Colon (tissue), 2 donors: Measurements from ENCODE around the gene HNRNPUL1.
"Not testable (repeated sequence)": the region's sequence is repeated elsewhere in the genome, so short reads cannot be mapped to it uniquely, and the experiment has no call there.

Experiments
- FAIRE-seq: peaks from 2 replicates; lab custom pipeline; 2012; peaks lifted over from hg19 to GRCh38; lab: Jason Lieb, UNC
- donor health status: control.
- donor health status: control.

The HNRNPUL1 gene

GRCh38 chr19:41276231-41276630 is 12.1 kb downstream of the HNRNPUL1 start:
- no peak for FAIRE-seq

GRCh38 chr19:41278478-41278877 is 14.3 kb downstream of the HNRNPUL1 start:
- FAIRE-seq: no peak

DNA sequence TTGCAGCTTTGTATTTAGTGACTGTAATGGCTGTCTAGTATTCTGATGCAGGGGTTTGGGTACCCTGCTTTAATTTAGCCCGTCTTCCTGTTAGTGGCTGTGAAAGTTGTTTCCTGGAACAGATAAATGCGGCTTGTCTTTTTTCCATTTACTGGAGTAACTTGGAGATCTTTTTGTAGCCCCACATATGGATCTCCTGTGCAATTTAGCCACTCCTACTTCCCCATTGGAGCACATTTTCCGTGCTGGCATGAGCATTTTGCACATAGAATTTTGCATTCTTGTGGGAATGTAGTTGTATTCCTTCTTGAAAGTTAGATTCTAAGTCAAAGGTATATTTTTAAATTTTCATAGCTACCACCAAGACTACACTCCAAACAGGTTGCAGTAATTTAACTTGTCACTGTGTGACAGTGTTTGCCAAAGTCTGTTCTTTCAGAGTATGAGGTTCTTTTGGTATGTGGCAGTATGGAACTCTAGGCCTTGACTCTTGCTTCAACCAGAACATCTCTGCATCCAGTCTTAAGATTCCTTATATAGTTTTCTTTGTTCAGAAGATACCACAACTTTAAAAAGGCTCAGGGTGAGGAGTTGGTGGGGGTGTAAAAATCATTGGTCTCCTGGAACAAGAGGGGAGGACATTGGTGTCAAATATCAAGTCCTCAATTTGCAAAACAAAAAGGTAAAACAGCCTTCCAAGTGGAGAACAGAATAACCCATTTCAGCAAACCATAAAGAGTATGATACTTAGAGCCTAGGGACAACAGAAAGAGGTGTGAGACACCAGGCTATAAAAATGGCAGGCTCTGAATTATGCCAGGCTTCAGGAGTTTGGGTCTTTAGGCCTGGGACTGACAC is 24.7 kb downstream of the HNRNPUL1 start:
- FAIRE-seq: no peak

- FAIRE-seq: not testable (repeated sequence)
Observed at GRCh38 chr19:41289814-41290213, 25.6 kb downstream of the HNRNPUL1 start.

- no peak for FAIRE-seq
Observed at GRCh38 chr19:41294393-41294792, 30.2 kb downstream of the HNRNPUL1 start.

GRCh38 chr19:41295499-41295898 is 31.3 kb downstream of the HNRNPUL1 start:
- no peak for FAIRE-seq

DNA sequence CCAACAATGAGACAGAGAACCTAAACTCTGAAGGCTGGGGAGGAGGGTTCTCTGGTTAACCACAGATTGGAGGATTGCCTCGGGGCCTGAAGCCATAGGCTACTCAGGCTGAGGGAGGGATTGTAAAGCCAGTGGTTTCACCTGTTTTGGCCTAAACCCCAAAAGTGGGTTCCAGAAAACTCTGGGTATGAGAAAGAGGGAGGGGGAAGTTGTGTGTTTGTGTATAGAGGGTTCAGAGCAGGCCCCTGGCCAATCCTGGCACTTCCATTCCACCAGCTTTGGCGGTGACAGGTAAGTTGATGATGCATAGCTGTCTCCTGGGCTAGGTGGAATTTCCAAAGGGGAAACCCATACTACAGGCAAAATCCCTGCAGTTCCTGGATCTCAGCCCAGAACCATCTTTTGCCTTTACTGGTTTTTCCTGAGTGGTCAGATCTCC is 32.3 kb downstream of the HNRNPUL1 start:
- no peak for FAIRE-seq

GRCh38 chr19:41297628-41298347 is 33.6 kb downstream of the HNRNPUL1 start:
- no peak for FAIRE-seq

DNA sequence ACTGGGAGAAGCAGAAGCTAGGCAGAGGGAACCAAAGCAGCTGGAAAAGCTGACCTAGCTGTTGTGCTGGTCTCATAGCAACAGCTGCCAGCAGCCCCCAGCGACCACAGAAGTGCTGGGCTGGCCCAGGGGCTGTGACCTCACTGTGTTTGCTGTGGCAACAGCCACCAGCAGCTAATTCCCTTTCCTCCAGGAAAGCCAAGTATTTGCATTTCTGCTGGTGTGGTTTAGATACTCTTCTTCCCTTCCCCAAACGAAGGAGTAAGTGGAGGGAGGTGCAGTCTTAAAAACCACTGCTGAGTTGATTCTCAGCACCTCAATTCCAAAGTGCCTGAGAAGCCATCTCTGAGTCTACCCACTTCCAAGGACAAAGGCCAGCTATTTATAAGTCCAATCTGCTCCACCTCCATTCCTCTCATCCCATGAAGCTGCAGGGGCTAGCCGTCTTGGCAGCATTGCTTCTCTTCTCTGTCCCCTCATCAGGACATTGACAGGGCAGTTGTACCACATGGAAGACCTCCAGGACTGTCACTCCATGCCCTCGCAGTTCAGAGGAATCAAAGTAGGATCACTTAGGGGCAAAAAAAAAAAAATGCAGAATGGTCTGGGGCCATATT is 34.3 kb downstream of the HNRNPUL1 start:
- no peak for FAIRE-seq

DNA sequence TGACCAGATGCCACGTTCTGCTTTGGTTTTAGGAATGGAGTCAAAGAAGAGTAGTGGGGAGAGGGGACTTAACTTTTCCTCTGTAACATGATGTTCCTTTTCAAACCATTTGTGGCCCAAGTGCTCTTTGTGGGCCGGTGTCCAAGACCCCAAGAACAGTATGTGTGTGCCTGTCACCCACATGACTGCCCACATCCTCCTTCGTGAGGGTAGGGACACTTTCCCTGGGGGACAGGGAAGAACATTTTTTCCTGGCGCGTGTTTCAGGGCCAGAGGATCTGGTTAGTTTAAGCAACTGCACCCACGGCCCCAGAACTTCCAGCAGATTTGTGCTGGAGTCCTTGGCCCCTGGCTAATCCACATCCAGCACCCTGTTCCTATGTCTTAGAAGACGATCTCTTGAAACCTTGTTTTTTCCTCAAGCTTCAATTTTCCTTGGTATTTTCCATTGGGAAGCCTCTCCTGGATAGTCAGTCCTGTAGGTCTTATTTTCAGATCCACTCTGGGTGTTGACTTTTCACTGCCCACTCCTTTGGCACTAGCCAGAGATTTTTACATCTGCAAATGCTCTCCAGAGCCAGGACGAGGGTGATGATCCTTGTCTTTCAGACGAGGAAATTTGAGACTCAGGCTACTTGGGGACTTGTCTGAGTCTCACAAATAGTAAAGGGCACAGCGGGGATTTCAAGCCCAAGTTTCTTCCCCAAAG is 35.0 kb downstream of the HNRNPUL1 start:
- no peak for FAIRE-seq

GRCh38 chr19:41299755-41300089 is 35.5 kb downstream of the HNRNPUL1 start:
- no peak for FAIRE-seq

DNA sequence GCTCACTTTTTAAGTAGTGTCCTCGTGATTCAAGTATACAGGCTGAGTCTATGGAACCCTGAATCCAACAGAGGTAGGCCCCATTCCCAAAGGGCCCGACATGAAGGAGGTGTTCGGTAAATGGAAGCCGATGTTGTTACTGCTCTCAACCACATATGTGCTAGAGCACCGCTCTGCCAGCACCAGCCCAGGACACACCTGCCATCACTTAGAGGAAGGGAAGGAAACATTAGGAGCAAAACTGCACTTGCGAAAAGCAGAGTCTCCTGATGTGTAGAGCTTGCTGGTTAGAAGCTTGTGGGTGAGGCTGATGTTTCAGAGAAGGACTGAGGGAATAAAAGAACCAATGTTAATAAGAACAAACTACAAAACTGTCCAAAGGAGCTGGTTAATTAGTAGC is 36.4 kb downstream of the HNRNPUL1 start:
- FAIRE-seq: no peak

GRCh38 chr19:41302624-41303351 is 38.6 kb downstream of the HNRNPUL1 start:
- FAIRE-seq: no peak

DNA sequence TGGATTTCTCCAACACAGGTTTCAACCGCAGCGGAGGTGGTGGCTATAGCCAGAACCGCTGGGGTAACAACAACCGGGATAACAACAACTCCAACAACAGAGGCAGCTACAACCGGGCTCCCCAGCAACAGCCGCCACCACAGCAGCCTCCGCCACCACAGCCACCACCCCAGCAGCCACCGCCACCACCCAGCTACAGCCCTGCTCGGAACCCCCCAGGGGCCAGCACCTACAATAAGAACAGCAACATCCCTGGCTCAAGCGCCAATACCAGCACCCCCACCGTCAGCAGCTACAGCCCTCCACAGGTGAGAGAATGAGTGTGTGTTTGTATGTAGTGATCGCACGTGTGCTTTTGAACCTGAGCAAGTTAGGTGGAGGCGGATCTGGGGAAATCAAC is 39.8 kb downstream of the HNRNPUL1 start:
- FAIRE-seq: no peak

- no peak for FAIRE-seq
Observed at GRCh38 chr19:41304706-41305483, 40.7 kb downstream of the HNRNPUL1 start.

- FAIRE-seq: no peak
Observed at GRCh38 chr19:41305927-41306793, 42.0 kb downstream of the HNRNPUL1 start.

GRCh38 chr19:41307090-41307875 is 43.1 kb downstream of the HNRNPUL1 start:
- FAIRE-seq: no peak

DNA sequence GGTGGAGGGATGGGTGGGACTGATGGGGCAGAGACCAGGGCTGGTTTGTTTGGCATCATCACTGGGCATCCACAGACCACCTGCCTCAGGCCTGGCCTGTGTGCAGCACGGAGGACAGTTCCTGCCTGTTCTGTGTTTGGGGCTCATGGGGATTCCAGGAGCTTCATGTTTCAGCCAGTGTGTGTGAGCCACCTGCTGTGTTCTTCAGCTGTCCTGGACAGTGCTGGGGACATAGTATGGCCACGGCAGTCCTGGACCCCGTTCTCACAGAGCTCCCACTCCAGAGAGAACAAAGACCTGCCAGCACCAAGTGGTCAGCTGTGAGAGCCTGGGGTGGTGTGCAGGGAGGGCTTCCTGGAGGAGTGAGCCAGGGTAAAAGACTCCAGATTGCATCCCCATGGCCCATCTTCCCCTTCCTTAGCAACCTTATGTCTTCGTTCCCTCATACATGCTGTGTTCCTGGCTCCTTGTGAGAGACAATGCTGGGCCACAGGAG is 43.8 kb downstream of the HNRNPUL1 start:
- no peak for FAIRE-seq
